ENCODE measurements around the gene CFAP69. TPM values are rescaled to one million over a fixed set of nuclear protein-coding genes. Genes with fewer than 3 reads are reported as not detected.

The CFAP69 gene
- polyA plus RNA-seq, 1 donor from 2014 or later, result 6.2 TPM

GRCh38 chr7:90236721-90237289, 8.2 kb upstream of the CFAP69 start:
- Histone ChIP-seq H4K20me1 (ENCODE audit: insufficient read depth) (no peaks in the 10 kb centered on the region), H3K9me3 (ENCODE audit: low read length) (no peaks in the 10 kb centered on the region), H3K27ac (ENCODE audit: low read length) (no peak overlapping the region), H3K27me3 (ENCODE audit: insufficient read depth, low read depth, low read length) (no peaks in the 10 kb centered on the region), H3K9me2 (ENCODE audit: insufficient read depth, low read length) (no peaks in the 10 kb centered on the region), H2AFZ (ENCODE audit: low read depth, low read length) (no peak overlapping the region), H3K4me3 (ENCODE audit: low read length) (no peak overlapping the region), H3K4me2 (ENCODE audit: low read length) (no peak overlapping the region), H3K79me2 (replicated peaks; ENCODE audit: insufficient read depth, low read length) (no peaks in the 10 kb centered on the region), H3F3A (ENCODE audit: insufficient read depth, low read length, poor library complexity, severe bottlenecking) (no peaks in the 10 kb centered on the region), H3K36me3 (ENCODE audit: insufficient read depth, low read length) (no peaks in the 10 kb centered on the region), H3K9ac (ENCODE audit: low read length) (no peak overlapping the region)
- TF ChIP-seq RAD21 (conservative IDR thresholded peaks at IDR 0.05) (no peak), REST (IDR thresholded peaks at IDR 0.05; ENCODE audit: borderline replicate concordance) (no peak), SMC3 (conservative IDR thresholded peaks at IDR 0.05; ENCODE audit: poor library complexity) (no peak), CTCF (IDR thresholded peaks at IDR 0.05; ENCODE audit: poor library complexity, severe bottlenecking) (no peak), POLR2AphosphoS5 (IDR thresholded peaks at IDR 0.05) (no peak), MXI1 (conservative IDR thresholded peaks at IDR 0.05; ENCODE audit: poor library complexity, severe bottlenecking) (no peak), EP300 (conservative IDR thresholded peaks at IDR 0.05; ENCODE audit: poor library complexity, severe bottlenecking) (no peak), TAF1 (IDR thresholded peaks at IDR 0.05; ENCODE audit: low read depth) (no peak), EZH2 (IDR thresholded peaks at IDR 0.05; ENCODE audit: borderline replicate concordance, insufficient read depth, low read length, poor library complexity, severe bottlenecking) (no peak)

- H4K20me1 ChIP-seq (ENCODE audit: insufficient read depth), result no peaks in the 10 kb centered on the region
- no peak for TF ChIP-seq SMC3 (conservative IDR thresholded peaks at IDR 0.05; ENCODE audit: poor library complexity)
- TF ChIP-seq RAD21 (conservative IDR thresholded peaks at IDR 0.05), result no peak
- TF ChIP-seq POLR2AphosphoS5 (IDR thresholded peaks at IDR 0.05), result no peak
- H3K27me3 ChIP-seq (ENCODE audit: insufficient read depth, low read depth, low read length), result no peaks in the 10 kb centered on the region
- H3K79me2 ChIP-seq (replicated peaks; ENCODE audit: insufficient read depth, low read length), result no peaks in the 10 kb centered on the region
- no peak overlapping the region for H3K4me3 ChIP-seq (ENCODE audit: low read length)
- H3K27ac ChIP-seq (ENCODE audit: low read length), result no peak overlapping the region
- H3K9me3 ChIP-seq (ENCODE audit: low read length), result no peaks in the 10 kb centered on the region
- H3K9ac ChIP-seq (ENCODE audit: low read length), result no peak overlapping the region
- no peaks in the 10 kb centered on the region for H3K36me3 ChIP-seq (ENCODE audit: insufficient read depth, low read length)
- H3F3A ChIP-seq (ENCODE audit: insufficient read depth, low read length, poor library complexity, severe bottlenecking), result no peaks in the 10 kb centered on the region
- no peak overlapping the region for H2AFZ ChIP-seq (ENCODE audit: low read depth, low read length)
- no peaks in the 10 kb centered on the region for H3K9me2 ChIP-seq (ENCODE audit: insufficient read depth, low read length)
- H3K4me2 ChIP-seq (ENCODE audit: low read length), result no peak overlapping the region
These were observed 7.0 kb upstream of the CFAP69 start for GRCh38 chr7:90238022-90238421.
